GM18507 (cell line): ENCODE data around the gene SECISBP2.
"Not testable (repeated sequence)": the region's sequence is repeated elsewhere in the genome, so short reads cannot be mapped to it uniquely, and the experiment has no call there.

Source experiments
- DNase-seq: peaks from one replicate; pipeline ENCODE4 v3.0.0; 2011; ENCODE audit warnings: low read depth; ENCODE audit not compliant: insufficient read length; ENCODE audit errors: extremely low spot score
- FAIRE-seq: peaks from 2 replicates; lab custom pipeline; 2011; peaks lifted over from hg19 to GRCh38; lab: Jason Lieb, UNC

The SECISBP2 gene, protein sequence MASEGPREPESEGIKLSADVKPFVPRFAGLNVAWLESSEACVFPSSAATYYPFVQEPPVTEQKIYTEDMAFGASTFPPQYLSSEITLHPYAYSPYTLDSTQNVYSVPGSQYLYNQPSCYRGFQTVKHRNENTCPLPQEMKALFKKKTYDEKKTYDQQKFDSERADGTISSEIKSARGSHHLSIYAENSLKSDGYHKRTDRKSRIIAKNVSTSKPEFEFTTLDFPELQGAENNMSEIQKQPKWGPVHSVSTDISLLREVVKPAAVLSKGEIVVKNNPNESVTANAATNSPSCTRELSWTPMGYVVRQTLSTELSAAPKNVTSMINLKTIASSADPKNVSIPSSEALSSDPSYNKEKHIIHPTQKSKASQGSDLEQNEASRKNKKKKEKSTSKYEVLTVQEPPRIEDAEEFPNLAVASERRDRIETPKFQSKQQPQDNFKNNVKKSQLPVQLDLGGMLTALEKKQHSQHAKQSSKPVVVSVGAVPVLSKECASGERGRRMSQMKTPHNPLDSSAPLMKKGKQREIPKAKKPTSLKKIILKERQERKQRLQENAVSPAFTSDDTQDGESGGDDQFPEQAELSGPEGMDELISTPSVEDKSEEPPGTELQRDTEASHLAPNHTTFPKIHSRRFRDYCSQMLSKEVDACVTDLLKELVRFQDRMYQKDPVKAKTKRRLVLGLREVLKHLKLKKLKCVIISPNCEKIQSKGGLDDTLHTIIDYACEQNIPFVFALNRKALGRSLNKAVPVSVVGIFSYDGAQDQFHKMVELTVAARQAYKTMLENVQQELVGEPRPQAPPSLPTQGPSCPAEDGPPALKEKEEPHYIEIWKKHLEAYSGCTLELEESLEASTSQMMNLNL

DNA sequence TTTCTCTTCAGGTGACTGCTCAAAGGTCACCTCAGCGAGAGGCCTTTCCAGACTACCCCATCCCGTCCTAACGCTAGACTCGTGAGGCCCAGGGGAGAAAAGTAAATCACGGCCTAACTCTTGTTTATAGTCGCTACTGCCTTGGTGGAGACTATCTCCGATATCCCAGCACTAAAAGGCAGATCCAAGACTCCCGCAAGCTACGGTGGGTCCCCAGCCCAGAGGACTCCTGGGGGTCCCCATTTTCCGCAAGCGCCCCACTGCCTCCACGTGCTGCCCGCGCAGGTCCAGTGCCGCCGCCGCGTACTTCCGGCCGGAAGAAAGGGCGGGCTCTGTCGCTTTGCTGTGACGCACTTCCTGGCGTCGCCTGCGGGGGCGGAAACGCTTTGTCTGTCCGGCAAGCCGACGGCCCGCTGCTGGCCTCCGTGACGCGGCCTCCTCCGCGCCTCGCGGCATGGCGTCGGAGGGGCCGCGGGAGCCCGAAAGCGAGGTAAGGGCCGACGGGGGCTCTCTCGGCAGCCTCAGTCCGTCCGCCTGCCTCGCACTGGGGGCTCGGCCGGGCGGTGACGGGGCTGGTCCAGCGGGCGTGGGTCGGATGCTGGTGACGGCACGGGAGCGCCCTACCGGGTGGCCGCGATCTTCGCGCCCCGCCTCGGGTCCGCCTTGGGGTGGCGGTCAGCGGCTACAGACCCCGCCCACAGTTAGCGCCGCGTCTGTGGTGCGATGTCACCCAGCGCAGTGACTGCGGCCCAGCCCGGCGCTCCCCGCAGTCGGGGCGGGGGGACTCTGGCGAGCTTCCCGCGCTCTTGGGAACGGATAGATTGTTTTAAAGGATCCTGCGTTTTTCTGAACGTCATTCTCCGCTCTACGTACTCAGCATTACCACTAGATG lies at the start of gene SECISBP2:
Gene SECISBP2, plus strand, starts transcription at position 378 of the 892 bp plus-strand sequence. Its CDS starts 77 bp downstream, at position 455.
- peak; percentile 94 for FAIRE-seq
- peak; percentile 75 for DNase-seq

DNA sequence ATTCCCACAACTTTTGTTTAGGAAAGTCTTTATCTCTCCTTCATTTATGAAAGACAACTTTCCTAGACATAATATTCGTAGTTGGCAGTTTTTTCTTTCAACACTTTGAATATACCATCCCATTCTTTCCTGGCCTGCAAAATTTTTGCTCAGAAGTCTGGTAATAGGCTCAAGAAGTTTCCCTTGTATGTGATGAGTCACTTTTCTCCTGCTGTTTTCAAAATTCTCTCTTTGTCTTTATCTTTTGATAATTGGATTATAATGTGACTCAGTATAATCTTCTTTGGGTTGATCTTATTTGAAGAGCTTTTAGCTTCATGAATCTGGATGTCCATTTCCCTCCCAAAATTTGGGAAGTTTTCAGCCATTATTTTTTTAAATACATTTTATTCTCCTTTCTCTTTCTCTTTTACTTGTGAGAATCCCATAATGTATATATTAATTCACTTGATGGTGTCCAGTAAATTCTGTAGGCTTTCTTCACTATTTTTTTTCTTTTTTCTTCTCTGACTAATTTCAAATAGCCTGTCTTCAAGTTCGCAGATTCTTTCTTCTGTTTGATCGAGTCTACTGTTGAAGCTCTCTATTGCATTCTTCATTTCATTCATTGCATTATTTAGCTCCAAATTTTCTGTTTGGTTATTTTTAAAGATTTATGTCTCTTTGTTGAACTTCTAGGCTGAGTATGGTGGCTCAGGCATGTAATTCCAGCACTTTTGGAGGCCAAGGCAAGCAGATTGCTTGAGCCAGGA lies 44.6 kb upstream of the SECISBP2 start:
- no peak for FAIRE-seq
- DNase-seq, result no peak

DNA sequence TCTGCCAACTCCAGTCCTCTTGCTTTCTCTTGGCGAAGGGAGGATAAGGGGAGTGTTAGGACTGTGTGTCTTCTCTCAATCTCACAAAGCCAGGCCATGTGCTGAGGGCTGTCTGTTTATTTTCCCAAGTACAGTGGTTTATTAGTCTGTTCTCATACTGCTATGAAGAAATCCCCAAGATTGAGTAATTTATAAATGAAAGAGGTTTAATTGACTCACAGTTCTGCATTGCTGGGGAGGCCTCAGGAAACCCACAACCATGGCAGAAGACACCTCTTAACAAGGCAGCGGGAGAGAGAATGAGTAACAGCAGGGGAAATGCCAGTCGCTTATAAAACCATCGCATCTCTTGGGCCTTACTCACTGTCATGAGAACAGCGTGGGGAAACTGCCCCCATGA lies 43.5 kb upstream of the SECISBP2 start:
- no peak for FAIRE-seq

DNA sequence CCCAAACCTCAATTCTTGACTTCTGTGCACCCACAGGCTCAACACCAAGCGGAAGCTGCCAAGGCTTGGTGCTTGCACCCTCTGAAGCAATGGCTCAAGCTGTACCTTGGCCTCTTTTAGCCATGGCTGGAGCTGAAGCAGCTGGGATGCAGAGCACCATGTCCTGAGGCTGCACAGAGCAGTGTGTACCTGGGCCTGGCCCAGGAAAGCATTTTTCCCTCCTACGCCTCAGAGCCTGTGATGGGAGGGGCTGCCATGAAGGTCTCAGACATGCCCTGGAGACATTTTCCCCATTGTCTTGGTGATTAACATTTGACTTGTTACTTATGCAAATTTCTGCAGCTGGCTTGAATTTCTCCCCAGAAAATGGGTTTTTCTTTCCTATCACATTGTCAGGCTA lies 42.3 kb upstream of the SECISBP2 start:
- not testable (repeated sequence) for FAIRE-seq, DNase-seq

More for the DNA sequence above, 43.5 kb upstream of the SECISBP2 start:
- DNase-seq, result no peak

DNA sequence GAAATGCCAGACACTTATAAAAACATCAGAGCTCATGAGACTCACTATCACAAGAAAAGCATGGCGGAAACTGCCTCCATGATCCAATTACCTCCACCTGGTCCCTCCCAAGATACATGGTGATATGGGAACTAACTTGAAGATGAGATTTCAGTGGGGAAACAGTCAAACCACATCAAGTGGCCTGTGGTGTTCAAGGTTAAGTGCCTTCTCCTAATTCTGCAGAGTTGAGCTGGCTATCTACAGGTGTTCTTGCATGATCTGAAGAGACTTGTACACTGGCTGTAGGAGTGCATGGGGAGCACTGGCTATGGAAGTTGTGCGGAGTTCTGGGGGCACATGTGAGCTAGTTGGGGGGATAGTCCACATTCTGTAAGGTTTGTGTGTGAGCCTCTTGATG lies 41.3 kb upstream of the SECISBP2 start:
- no peak for DNase-seq
- no peak for FAIRE-seq

DNA sequence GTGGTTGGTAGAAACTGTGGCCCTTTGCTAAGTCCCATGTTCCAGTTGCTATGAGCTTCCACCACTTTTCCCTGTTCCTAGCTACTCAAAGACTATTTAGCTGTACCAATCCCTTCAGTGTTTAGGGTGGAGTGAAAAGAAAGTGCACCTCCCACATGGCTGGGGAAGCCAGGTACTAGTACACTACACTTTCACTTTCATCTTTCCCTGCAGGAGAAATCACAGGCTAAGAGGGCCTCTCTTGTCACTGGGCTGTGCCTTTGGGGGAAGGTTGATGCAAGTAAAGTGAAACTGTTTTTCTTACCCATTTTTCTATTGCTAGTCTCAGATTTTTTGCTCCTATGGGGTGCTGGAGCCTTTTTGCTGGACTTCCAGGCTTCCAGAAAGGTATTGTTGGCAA lies 40.8 kb upstream of the SECISBP2 start:
- no peak for DNase-seq
- peak; percentile 72 for FAIRE-seq

DNA sequence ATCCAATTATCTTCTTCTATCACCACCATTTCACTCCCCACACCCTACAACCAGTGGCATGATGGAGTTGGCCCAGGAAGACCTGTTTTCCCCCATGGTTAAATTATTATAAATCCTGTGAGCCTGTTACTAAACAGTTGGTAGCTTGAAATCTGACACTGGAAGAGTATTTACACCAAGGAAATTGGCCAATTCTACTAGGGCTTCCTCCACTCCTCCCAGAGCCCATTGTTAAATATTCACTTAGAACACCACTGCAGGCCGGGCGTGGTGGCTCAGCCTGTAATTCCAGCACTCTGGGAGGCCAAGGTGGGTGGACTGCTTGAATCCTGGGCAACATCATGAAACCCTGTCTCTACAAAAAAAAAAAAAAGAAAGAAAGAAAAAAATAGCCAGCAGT lies 39.7 kb upstream of the SECISBP2 start:
- DNase-seq (no peak), FAIRE-seq (no peak)

DNA sequence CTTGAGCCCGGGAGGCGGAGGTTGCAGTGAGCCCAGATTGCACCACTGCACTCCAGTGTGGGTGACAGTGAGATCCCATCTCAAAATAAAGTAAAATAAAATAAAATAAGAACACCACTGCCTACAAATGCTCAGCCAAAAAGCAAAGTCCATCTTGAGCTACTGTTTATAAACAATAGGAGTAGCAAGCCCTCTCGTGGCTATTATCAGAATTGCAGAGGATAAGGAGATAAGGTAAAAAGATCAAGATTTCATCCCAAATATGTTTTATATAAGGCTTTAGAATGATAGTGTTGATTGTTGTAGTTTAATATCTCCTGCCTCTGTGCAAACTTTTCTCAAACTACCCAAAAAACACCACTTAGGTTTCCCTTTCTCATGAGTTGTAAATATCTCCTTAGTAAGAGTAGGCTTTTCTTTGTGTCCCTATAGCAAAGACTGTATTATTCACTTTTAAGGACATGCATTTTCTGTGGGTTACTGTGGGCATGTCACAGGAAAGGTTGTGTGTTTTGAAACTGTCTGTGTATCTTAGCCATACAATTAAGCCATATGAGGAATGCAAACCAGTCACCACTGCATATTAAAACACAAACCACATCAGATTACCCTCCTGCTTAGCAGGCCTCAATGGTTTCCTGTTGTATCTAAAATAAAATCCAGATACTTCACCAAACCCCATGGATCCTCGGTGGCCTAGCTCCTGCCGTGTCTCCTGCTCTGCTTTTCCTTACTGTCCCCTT lies 39.1 kb upstream of the SECISBP2 start:
- peak; percentile 76 for FAIRE-seq

DNA sequence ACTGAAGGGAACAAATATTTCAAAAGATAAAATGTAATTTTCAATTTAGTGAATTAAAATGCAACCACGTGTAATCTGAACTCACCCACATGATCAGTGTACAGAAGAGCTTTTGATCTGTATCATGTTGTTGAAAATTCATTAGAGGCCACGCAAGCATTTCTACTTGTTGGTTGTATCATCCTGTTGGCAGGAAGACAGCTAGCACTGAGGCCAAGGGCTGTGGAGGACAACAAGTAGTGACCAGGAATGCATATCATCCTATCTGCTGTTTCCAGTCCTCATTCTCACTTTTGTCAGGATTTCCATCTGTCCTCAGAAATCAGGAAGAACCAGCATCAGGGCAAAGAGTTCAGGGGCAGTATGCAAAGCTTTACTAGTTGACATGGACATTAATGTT lies 37.2 kb upstream of the SECISBP2 start:
- DNase-seq, result no peak
- no peak for FAIRE-seq

More for the DNA sequence above, 39.1 kb upstream of the SECISBP2 start:
- DNase-seq, result no peak

DNA sequence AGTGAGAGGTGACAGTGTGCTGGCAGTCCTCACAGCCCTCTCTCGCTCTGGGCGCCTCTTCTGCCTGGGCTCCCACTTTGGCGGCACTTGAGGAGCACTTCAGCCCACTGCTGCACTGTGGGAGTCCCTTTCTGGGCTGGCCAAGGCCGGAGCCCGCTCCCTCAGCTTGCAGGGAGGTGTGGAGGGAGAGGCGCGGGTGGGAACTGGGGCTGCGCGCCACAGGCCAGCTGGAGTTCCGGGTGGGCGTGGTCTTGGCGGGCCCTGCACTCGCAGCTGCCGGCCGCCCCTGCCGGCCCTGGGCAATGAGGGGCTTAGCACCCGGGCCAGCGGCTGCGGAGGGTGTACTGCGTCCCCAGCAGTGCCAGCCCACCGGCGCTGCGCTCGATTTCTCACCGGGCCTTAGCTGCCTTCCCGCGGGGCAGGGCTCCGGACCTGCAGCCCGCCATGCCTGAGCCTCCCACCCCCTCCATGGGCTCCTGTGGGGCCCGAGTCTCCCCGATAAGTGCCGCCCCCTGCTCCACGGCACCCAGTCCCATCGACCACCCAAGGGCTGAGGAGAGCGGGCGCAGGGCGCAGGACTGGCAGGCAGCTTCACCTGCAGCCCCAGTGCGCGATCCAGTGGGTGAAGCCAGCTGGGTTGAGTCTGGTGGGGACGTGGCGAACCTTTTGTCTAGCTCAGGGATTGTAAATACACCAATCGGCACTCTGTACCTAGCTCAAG lies 35.9 kb upstream of the SECISBP2 start:
- DNase-seq, result not testable (repeated sequence)

DNA sequence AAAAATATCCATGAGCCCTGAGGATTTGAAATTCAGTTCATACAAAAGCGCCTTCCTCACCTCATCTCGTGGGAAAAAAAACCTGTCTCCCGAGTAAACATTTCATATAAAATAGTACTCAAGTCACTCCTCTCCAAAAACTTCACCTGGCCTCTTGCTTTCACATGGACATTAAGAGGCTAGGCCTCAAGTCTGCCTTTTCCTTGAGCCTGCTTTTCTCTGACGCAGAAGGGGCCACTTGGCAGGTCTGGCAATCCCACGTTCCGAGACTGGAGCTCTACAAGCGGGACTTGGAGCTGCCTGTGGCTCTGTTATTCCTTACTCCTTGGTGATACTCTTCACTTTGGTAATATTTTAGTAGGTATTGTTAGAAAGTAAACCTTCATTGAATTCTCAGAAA lies 34.2 kb upstream of the SECISBP2 start:
- no peak for DNase-seq
- no peak for FAIRE-seq

More for the DNA sequence above, 35.9 kb upstream of the SECISBP2 start:
- not testable (repeated sequence) for FAIRE-seq

DNA sequence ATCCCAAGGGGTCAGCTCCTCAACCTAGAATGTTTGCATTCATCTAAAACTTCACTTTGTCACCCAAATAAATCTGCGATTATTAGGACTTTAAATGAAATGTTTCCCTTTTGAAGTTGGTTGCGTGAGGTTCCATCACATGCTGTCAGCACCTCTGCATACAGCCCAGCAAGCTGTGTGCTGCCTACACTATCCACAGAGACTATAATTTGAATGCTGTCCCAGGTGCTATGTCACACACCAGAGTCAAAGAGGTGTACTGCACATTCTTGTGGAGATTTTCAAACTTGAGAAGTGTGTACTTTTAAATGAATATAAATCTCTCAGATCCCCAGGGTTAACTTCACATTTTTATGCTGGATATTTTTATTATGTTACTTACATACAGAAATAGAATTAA lies 26.6 kb upstream of the SECISBP2 start:
- DNase-seq, result no peak
- FAIRE-seq, result no peak

DNA sequence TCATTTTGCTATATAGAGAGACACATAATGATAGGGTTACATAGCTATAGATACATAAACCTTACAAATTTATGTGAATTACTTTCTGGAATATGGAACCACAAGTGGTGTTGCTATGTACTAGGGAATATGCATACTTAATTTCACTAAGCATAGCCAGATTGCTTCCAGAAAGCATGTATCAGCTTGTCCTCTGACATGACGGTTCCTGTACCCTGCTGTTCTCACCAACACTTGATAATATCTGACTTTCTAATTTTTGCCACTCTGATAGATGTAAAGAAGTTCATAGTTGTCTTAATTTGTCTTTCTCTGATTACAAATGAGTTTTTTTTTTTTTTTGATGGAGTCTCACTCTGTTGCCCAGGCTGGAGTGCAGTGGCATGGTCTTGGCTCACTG lies 25.3 kb upstream of the SECISBP2 start:
- FAIRE-seq, result no peak
- DNase-seq, result no peak

DNA sequence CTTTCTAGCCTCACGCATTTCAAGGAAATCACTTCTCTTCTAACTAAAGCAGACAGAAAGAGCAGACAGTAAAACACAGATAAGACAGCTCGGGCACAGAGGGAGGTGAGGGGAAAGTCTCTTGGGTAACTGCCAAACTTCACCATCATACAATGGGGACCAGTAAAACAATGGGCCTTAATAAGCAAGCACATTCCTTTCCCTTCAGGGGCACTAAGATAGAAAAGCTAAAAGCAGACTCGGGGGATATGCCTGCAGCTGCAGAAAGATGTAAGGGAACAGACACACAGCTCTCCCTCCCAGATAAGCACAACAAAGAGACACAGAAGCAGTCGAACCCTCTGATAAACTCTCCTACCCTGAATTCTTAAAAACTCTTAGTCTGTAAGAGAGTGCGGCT lies 22.9 kb upstream of the SECISBP2 start:
- no peak for DNase-seq
- FAIRE-seq, result no peak

DNA sequence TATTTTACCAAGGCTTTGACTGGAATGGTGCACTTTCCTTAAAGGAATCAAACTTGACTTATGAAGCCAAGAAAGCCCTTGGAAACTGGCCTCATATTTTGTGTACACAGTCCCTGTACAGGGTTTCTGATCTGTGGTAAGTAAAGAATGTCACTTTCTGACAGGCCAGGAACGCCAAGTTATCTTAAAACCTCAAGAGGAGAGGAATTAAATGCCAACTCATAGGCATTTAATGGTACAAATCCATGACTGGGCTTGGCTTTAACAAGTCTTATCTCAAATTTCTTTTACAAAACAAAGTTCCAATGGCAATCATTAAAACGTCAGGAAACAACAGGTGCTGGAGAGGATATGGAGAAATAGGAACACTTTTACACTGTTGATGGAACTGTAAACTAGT lies 16.3 kb upstream of the SECISBP2 start:
- not testable (repeated sequence) for FAIRE-seq, DNase-seq

DNA sequence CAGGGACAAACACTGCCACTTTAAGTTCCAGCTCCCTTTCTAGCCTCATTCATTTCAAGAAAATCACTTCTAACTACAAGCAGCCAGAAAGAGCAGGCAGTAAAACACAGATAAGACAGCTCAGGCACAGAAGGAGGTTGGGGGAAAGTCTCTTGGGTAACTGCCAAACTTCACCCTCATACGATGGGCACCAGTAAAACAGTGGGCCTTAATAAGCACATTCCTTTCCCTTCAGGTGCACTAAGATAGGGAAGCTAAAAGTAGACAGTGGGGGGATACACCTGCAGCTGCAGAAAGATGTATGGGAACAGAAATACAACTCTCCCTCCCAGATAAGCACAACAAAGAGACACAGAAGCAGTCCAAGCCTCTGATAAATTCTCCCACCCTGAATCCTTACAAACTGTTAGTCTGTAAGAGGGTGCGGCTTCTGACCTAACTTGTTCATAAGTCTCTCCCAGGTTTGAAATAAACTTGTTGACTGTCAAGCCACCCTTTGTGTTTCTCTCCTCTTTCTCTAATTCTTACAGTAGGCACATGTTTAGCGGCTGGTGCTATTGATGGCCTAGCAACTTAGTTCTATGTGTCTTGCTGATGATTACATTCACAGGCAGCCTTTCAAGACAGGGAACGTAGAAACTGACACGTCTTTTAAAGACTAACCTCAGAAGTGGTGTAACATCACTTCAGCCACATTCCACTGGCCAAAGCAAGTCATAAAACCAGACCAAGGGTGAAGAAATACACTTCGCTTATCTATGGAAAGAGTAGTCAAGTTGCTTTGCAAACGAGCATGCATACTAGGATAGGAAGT lies 14.1 kb upstream of the SECISBP2 start:
- DNase-seq, result no peak
- FAIRE-seq, result no peak

DNA sequence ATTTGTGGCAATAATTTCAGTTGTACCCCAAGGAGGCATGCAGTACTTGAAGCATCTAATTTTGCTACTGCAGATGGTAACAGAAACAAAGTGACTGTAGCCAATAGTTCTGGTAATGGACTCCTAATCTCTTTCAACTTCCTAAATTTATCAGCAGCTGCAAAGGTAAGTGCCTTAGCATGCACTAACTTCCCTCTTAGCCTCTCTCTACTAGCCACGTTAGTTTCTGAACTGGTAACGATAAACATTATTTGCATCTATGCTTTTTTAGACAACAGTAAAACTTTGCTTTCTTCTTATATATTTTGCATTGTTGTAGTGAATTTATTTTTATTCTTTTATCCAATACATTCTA lies 13.5 kb upstream of the SECISBP2 start:
- peak; percentile 29 for FAIRE-seq
- DNase-seq, result no peak
